IMR-90 (cell line): ENCODE results near the gene CTCF. TPM values are rescaled to one million over a fixed set of nuclear protein-coding genes. Genes with fewer than 3 reads are reported as not detected.

Source experiments
- ATAC-seq: fragments of 200-7000 bp; cut with Tn5 transposase; 2 replicates; pipeline ENCODE4 v1.9.1; 2020; ENCODE audit warnings: low read depth, mild to moderate bottlenecking, moderate library complexity
- BruUV-seq: library from RNA; stranded (reverse); fragments of 400-500 nt; replicated peaks from 2 replicates; lab custom pipeline; 2021; lab: Mats Ljungman, UMichigan
- CTCF ChIA-PET: fragments of 300-600 bp; formaldehyde crosslinking; extraction: SDS; loops from one replicate; lab custom pipeline; 2021; ENCODE audit warnings: antibody characterized with exemption; lab: Yijun Ruan, JAX
- POLR2A ChIA-PET: fragments of 300-600 bp; sonication (Branson Sonifier 250); formaldehyde crosslinking; loops from one replicate; lab custom pipeline; 2022; ENCODE audit warnings: antibody characterized with exemption; ENCODE audit not compliant: unreplicated experiment; lab: Charles Lee
- DNase-seq: peaks from one replicate; pipeline ENCODE4 v3.0.0; 2013
- H2AFZ ChIP-seq: replicated peaks from 2 replicates; pipeline ENCODE3; 2013; ENCODE audit warnings: low read length, mild to moderate bottlenecking; ENCODE audit not compliant: poor library complexity
- H2AK5ac ChIP-seq: 2 replicates; pipeline ENCODE4 v1.6.1; 2013; ENCODE audit warnings: low read depth, low read length, inconsistent platforms
- H2AK9ac ChIP-seq: replicated peaks from 2 replicates; pipeline ENCODE3; 2013; ENCODE audit warnings: mild to moderate bottlenecking, low read depth, low read length, moderate library complexity; ENCODE audit not compliant: poor library complexity
- H2BK120ac ChIP-seq: 2 replicates; pipeline ENCODE4 v1.6.1; 2013; ENCODE audit warnings: low read depth, low read length, inconsistent platforms
- H2BK15ac ChIP-seq: 3 replicates; pipeline ENCODE4 v1.6.1; 2013; ENCODE audit warnings: low read depth, low read length, inconsistent platforms
- H2BK20ac ChIP-seq: 2 replicates; pipeline ENCODE4 v1.6.1; 2013; ENCODE audit warnings: low read depth, mild to moderate bottlenecking, inconsistent platforms, low read length, moderate library complexity
- H2BK5ac ChIP-seq: 2 replicates; pipeline ENCODE4 v1.6.1; 2013; ENCODE audit warnings: mild to moderate bottlenecking, low read depth, low read length, inconsistent platforms; ENCODE audit not compliant: poor library complexity, severe bottlenecking
- H3K14ac ChIP-seq: replicated peaks from 2 replicates; pipeline ENCODE4 v1.6.1; 2013; ENCODE audit warnings: low read depth, low read length, inconsistent platforms
- H3K18ac ChIP-seq: 2 replicates; pipeline ENCODE4 v1.6.1; 2013; ENCODE audit warnings: low read depth, low read length, control low read depth
- H3K23ac ChIP-seq: 2 replicates; pipeline ENCODE4 v1.6.1; 2013; ENCODE audit warnings: low read depth, low read length, inconsistent platforms
- H3K27ac ChIP-seq: 2 replicates; pipeline ENCODE4 v1.5.1; 2013; ENCODE audit warnings: mild to moderate bottlenecking, control low read depth, low read length; ENCODE audit not compliant: insufficient read depth
- H3K27me3 ChIP-seq: 2 replicates; pipeline ENCODE4 v1.6.1; 2013; ENCODE audit warnings: low read length; ENCODE audit not compliant: control insufficient read depth, insufficient read depth
- H3K36me3 ChIP-seq: 2 replicates; pipeline ENCODE4 v1.6.1; 2013; ENCODE audit warnings: low read length, mixed read lengths; ENCODE audit not compliant: control insufficient read depth, insufficient read depth
- H3K4ac ChIP-seq: 2 replicates; pipeline ENCODE4 v1.6.1; 2013; ENCODE audit warnings: low read depth, low read length, inconsistent platforms
- H3K4me1 ChIP-seq: 2 replicates; pipeline ENCODE4 v1.6.1; 2013; ENCODE audit warnings: low read length, mixed read lengths; ENCODE audit not compliant: control insufficient read depth, insufficient read depth
- H3K4me2 ChIP-seq: 2 replicates; pipeline ENCODE4 v1.6.1; 2013; ENCODE audit warnings: low read depth, mild to moderate bottlenecking, control low read depth, low read length, moderate library complexity
- H3K4me3 ChIP-seq: 2 replicates; pipeline ENCODE4 v1.5.1; 2013; ENCODE audit warnings: low read depth, mild to moderate bottlenecking, control low read depth, low read length, moderate library complexity; ENCODE audit not compliant: insufficient read depth
- H3K56ac ChIP-seq: 2 replicates; pipeline ENCODE4 v1.6.1; 2013; ENCODE audit warnings: low read length, inconsistent platforms; ENCODE audit not compliant: insufficient read depth; ENCODE audit errors: extremely low read depth
- H3K79me1 ChIP-seq, 2 experiments: 2 replicates each; pipeline ENCODE4 v1.6.1; 2013; ENCODE audit warnings: low read length in 2 of 2, inconsistent platforms in 1 of 2, low read depth in 1 of 2
- H3K9ac ChIP-seq: 2 replicates; pipeline ENCODE4 v1.6.1; 2013; ENCODE audit warnings: low read depth, low read length, control low read depth
- H3K9me1 ChIP-seq: 2 replicates; pipeline ENCODE4 v1.6.1; 2013; ENCODE audit warnings: low read length, inconsistent platforms; ENCODE audit not compliant: insufficient read depth
- H3K9me3 ChIP-seq: 2 replicates; pipeline ENCODE4 v1.6.1; 2013; ENCODE audit warnings: low read length; ENCODE audit not compliant: control insufficient read depth, insufficient read depth
- H4K20me1 ChIP-seq: 2 replicates; pipeline ENCODE4 v1.6.1; 2013; ENCODE audit warnings: low read length, inconsistent platforms; ENCODE audit not compliant: insufficient read depth
- H4K5ac ChIP-seq: 2 replicates; pipeline ENCODE4 v1.6.1; 2013; ENCODE audit warnings: mild to moderate bottlenecking, low read depth, low read length, control low read depth
- H4K8ac ChIP-seq, 2 experiments: 2 replicates each; pipeline ENCODE4 v1.6.1; 2013; ENCODE audit warnings: low read depth in 2 of 2, low read length in 2 of 2, control low read depth in 1 of 2, inconsistent platforms in 1 of 2
- H4K91ac ChIP-seq: 2 replicates; pipeline ENCODE4 v1.6.1; 2013; ENCODE audit warnings: low read depth, low read length, inconsistent platforms; ENCODE audit not compliant: insufficient read depth
- NFE2L2 ChIP-seq: fragments of 150-350 bp; IDR thresholded peaks from 2 replicates; pipeline ENCODE4 v1.6.1; 2016; ENCODE audit warnings: low read depth, mild to moderate bottlenecking, low read length
- RAD21 ChIP-seq: IDR thresholded peaks from 2 replicates; pipeline ENCODE4 v1.6.1; 2012; ENCODE audit warnings: low read length, improper control_type of control experiment
- RCOR1 ChIP-seq: IDR thresholded peaks from 2 replicates; pipeline ENCODE4 v1.6.1; 2012; ENCODE audit warnings: mild to moderate bottlenecking, low read length, improper control_type of control experiment; ENCODE audit not compliant: insufficient replicate concordance
- WGBS, 2 experiments: methylation state at CpG; one replicate each; pipeline versions ENCODE4 v1.1.5 to v1.1.7; 2013; ENCODE audit warnings: missing lambda C conversion rate in 2 of 2; ENCODE audit not compliant: insufficient read length in 1 of 2; ENCODE audit errors: extremely low coverage in 2 of 2; 5-methylcytosine and 5-hydroxymethylcytosine counted together
- dilution Hi-C: fragments of 300-500 bp; cut with HindIII; formaldehyde crosslinking; loops from one replicate; pipeline ENCODE4 v1.14.3; 2018; ENCODE audit warnings: low sequenced_read_pairs; ENCODE audit not compliant: unreplicated experiment
- in situ Hi-C: fragments of 300-500 bp; cut with MboI; formaldehyde crosslinking; loops from 3 replicates; pipeline ENCODE4 v1.14.3; 2019; ENCODE audit warnings: low sequenced_read_pairs, inconsistent platforms, mixed read lengths
- intact Hi-C: fragments of 100-400 bp; cut with micrococcal nuclease; formaldehyde crosslinking; loops from 2 replicates; pipeline ENCODE4 v1.10.0; 2022
- polyA plus RNA-seq, 3 experiments: library from polyadenylated mRNA; depleted of rRNA; stranded (reverse); fragments of >200 nt; gene quantifications; 2 replicates each; pipeline ENCODE4 v1.2.3, GENCODE V29; 2012; ENCODE audit warnings: low replicate concordance in 1 of 3
- total RNA-seq: library from RNA; depleted of rRNA; stranded (reverse); fragments of >200 nt; gene quantifications from 2 replicates; pipeline ENCODE4 v1.2.3, GENCODE V29; 2012

The CTCF gene
- total and polyA plus RNA-seq, 2 of the 4 experiments (the other 2 are of a cell fraction) = 16.1 to 22.8 TPM

DNA sequence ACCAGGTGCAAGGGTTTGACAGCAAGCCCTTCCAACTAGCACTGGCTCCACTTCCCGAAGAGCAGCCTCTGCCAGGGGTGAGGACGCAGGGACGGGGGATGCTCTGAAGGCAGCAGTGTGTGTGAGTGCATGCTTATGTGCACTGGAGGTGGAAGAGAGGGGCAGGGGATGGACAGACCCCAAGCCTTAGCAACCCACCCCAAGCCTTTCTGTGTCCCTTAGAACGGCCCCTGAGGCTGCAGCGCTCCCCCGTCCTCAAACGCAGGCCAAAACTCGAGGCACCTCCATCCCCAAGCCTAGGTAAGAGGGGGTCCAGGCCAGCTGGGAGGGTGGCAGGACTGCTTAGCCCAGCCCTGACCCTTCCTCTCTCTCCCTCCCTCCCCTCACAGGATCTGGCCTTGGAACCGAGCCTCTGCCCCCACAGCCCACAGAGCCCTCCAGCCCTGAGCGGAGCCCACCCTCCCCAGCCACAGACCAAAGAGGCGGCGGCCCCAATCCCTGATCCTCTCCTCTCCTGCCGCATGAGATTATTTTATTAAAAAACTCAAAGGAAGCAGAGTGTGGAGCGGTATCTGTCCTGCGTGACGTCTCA lies 94.8 kb downstream of the CTCF start:
- Histone ChIP-seq H4K20me1 (peaks cover 10% of the 10 kb centered on the region), H2AK9ac (no peak overlapping the region), H3K36me3 (0 out of 2 replicates have a peak, but pooled peaks cover 1% of the 10 kb centered on the region), H2AK5ac (no peak overlapping the region), H3K27ac (no peak overlapping the region), H3K23ac (no peak overlapping the region), H3K9ac (no peak overlapping the region), H3K56ac (no peak overlapping the region), H4K91ac (no peak overlapping the region), H4K8ac (no peak overlapping the region), H3K4ac (no peak overlapping the region), H3K9me1 (peaks cover 7% of the 10 kb centered on the region), H3K9me3 (no peaks in the 10 kb centered on the region), H3K14ac (no peak overlapping the region), H3K4me2 (no peak overlapping the region), H3K4me3 (no peak overlapping the region), H2BK20ac (no peak overlapping the region), H2BK15ac (no peak overlapping the region), H4K5ac (no peak overlapping the region), H3K27me3 (peaks cover 4% of the 10 kb centered on the region), H3K79me1 (peaks cover 6 to 20% of the 10 kb centered on the region in 2 experiments; a peak in 3 of 4 replicates), H3K18ac (no peak overlapping the region), H3K4me1 (peaks cover 9% of the 10 kb centered on the region; the same call in 1 of the 2 replicates), H2BK5ac (no peak overlapping the region), H2AFZ (no peak overlapping the region), H2BK120ac (no peak overlapping the region)
- intact Hi-C loops = no loop called here
- in situ Hi-C loops = no loop called here
- ChIA-PET CTCF (interaction anchor here (1.1 kb wide), 1 partner anchor 12 kb away, joined by 4 read pairs; the partner anchor contains the start of gene CARMIL2), POLR2A (no interaction called here)
- DNase-seq (no peak), ATAC-seq (no peak)
- WGBS, 2 experiments = 96% methylated on average over 3 of the region's 16 CpGs; no CpG with 5 or more reads in 1 of the 2 experiments
- dilution Hi-C loops = no loop called here
- no TSS peak for BruUV-seq
- TF ChIP-seq RCOR1 = no peak
- TF ChIP-seq RAD21 = no peak
- TF ChIP-seq NFE2L2 = no peak
